AG09309 (cell line): ENCODE data around the gene IL20RB.

Experiments
- DNase-seq: peaks from one replicate; pipeline ENCODE4 v3.0.0-alpha.2; 2010; ENCODE audit warnings: low read depth
- H3K4me3 ChIP-seq: 2 replicates; pipeline ENCODE4 v1.5.1; 2011; ENCODE audit warnings: mild to moderate bottlenecking, low read depth, low read length, moderate library complexity; ENCODE audit not compliant: control insufficient read depth
- TF ChIP-seq, protein P1 (sequence below): IDR thresholded peaks from 2 replicates; pipeline ENCODE4 v1.5.1; 2011; ENCODE audit warnings: mild to moderate bottlenecking, low read depth, low read length, inconsistent platforms; ENCODE audit not compliant: insufficient read depth, control insufficient read depth; ENCODE audit errors: missing control alignments

Gene IL20RB

DNA sequence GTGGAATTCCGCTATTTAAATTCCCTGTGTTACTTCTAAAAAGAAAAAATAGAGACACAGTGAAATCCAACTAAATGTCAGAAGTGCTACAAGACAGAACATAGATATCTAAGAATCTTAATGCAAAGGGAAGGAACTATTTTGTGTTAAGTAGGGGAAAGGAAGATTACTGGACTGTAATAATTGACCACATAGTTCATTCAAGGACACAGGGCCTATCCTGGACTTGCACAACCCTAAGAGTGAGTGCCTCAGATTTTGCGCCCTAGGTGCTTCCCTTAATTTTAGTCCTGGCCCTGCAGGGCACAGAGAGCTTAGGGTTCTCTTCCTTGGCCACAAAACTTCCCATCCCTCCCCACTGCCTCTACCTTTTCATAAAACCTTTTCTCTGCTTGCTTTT lies 3.5 kb upstream of the IL20RB start:
- H3K4me3 ChIP-seq, result no peak overlapping the region
- TF ChIP-seq, protein P1, sequence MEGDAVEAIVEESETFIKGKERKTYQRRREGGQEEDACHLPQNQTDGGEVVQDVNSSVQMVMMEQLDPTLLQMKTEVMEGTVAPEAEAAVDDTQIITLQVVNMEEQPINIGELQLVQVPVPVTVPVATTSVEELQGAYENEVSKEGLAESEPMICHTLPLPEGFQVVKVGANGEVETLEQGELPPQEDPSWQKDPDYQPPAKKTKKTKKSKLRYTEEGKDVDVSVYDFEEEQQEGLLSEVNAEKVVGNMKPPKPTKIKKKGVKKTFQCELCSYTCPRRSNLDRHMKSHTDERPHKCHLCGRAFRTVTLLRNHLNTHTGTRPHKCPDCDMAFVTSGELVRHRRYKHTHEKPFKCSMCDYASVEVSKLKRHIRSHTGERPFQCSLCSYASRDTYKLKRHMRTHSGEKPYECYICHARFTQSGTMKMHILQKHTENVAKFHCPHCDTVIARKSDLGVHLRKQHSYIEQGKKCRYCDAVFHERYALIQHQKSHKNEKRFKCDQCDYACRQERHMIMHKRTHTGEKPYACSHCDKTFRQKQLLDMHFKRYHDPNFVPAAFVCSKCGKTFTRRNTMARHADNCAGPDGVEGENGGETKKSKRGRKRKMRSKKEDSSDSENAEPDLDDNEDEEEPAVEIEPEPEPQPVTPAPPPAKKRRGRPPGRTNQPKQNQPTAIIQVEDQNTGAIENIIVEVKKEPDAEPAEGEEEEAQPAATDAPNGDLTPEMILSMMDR, result no peak
- no peak for DNase-seq

- no peak for DNase-seq
- no peak overlapping the region for H3K4me3 ChIP-seq
- TF ChIP-seq, protein P1, result no peak
Measured at GRCh38 chr3:136954980-136955780, 2.6 kb upstream of the IL20RB start.

DNA sequence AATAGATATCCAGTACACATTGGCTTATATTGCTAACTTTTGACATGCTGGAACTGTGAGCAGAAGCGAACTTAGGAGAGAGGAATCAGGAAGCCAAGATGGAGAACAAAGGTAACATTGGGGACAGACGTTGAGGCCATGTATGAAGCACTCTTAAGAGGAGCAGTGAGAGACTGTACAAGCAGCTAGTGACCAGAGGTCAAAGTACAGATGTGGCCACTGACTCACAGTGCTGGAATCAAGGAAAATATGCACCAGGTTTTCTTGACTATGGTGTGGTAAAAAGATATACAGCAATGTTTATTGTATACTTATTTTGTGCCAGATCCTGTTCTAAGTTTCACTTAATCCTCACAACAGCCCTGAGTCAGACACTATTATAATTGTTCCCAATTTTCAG lies 2.0 kb upstream of the IL20RB start:
- TF ChIP-seq, protein P1, result no peak
- DNase-seq, result no peak
- no peak overlapping the region for H3K4me3 ChIP-seq

- no peak overlapping the region for H3K4me3 ChIP-seq
- DNase-seq, result no peak
- TF ChIP-seq, protein P1, result no peak
Measured at GRCh38 chr3:136956971-136957370, 812 bp upstream of the IL20RB start.

DNA sequence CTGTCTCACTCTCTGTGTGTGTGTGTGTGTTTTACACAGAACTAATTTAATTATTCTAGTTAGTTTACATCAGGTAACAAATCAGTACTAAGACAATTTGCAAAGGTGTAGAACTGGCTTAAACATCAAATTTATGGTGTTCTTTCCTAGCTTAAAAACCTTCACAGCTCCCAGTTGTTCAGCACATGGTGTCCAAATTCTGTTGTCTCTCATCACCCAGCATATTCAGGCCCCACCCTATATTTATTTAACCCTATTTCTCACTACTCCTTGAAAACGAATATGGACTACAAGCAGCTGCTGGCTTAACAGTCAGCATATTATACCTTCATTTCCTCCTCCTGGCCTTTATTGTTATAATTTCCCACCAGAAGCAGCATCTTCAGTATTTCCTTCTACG lies 1.2 kb downstream of the IL20RB start:
- DNase-seq, result no peak
- H3K4me3 ChIP-seq, result no peak overlapping the region
- TF ChIP-seq, protein P1, result no peak

DNA sequence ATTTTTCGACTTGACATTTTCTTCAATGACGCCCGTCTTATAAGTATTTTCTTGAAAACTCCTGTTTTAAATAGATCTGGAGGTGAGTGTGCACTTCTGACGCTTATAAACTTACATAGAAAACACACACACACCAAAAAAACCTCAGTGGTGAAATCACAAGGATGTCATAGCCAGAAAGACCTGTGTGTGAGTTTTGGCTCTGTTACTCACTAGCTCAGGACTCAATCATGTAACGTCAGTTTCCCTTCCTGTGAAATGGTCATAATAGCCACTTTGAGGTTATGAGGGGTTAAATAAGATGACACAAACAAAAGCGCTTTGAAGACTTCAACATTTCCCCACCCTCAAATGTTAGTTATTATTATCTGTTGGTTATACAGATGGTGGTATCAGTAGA lies 1.8 kb downstream of the IL20RB start:
- DNase-seq, result no peak
- no peak overlapping the region for H3K4me3 ChIP-seq
- TF ChIP-seq, protein P1, result no peak
